ENCODE results near the gene OR10H1. TPM values are rescaled to one million over a fixed set of nuclear protein-coding genes. Genes with fewer than 3 reads are reported as not detected.
"Not testable (repeated sequence)": the region's sequence is repeated elsewhere in the genome, so short reads cannot be mapped to it uniquely, and the experiment has no call there.

The OR10H1 gene
- total RNA-seq, 2 experiments from 2014 or later = not detected

GRCh38 chr19:15838351-15838750 is 22.9 kb upstream of the OR10H1 start:
- POLR2A ChIA-PET = no interaction called here
- Mint-ChIP-seq H3K4me1 (peaks cover 46% of the 10 kb centered on the region), H3K9me3 (no peaks in the 10 kb centered on the region), H3K36me3 (ENCODE audit: low read depth) (peaks cover 1% of the 10 kb centered on the region), H3K4me3 (no peak overlapping the region), H3K27me3 (no peaks in the 10 kb centered on the region), H3K27ac (no peak overlapping the region)
- CTCF ChIA-PET = no interaction called here
- DNase-seq = no peak

GRCh38 chr19:15837221-15837731 is 21.8 kb upstream of the OR10H1 start:
- POLR2A ChIA-PET = no interaction called here
- Mint-ChIP-seq H3K4me1 (peaks cover 38% of the 10 kb centered on the region), H3K36me3 (ENCODE audit: low read depth) (peaks cover 1% of the 10 kb centered on the region), H3K4me3 (peak overlapping the region; percentile 86), H3K27ac (peak overlapping the region; percentile 99), H3K9me3 (no peaks in the 10 kb centered on the region), H3K27me3 (no peaks in the 10 kb centered on the region)
- CTCF ChIA-PET = no interaction called here
- peak; percentile 13 for DNase-seq

- H3K4me3 Mint-ChIP-seq = peak overlapping the region; percentile 86
- H3K27me3 Mint-ChIP-seq = no peaks in the 10 kb centered on the region
- POLR2A ChIA-PET = interaction anchor here (0.6 kb wide), 2 partner anchors 10 to 164 kb away, joined by 3 read pairs; no protein-coding TSS in a partner anchor
- peaks cover 1% of the 10 kb centered on the region for H3K36me3 Mint-ChIP-seq (ENCODE audit: low read depth)
- peak overlapping the region; percentile 99 for H3K27ac Mint-ChIP-seq
- H3K9me3 Mint-ChIP-seq = no peaks in the 10 kb centered on the region
- DNase-seq = peak; percentile 99
- H3K4me1 Mint-ChIP-seq = peaks cover 32% of the 10 kb centered on the region
- CTCF ChIA-PET = no interaction called here
Observed at GRCh38 chr19:15836330-15837220, 21.1 kb upstream of the OR10H1 start.

- peak overlapping the region; percentile 99 for H3K27ac Mint-ChIP-seq
- H3K36me3 Mint-ChIP-seq (ENCODE audit: low read depth); H3K9me3 Mint-ChIP-seq; H3K27me3 Mint-ChIP-seq; POLR2A ChIA-PET: not testable (repeated sequence)
- peaks cover 32% of the 10 kb centered on the region for H3K4me1 Mint-ChIP-seq
- CTCF ChIA-PET = interaction anchor here (1.6 kb wide), 1 partner anchor 8 kb away, joined by 4 read pairs; no protein-coding TSS in a partner anchor
- DNase-seq = peak; percentile 82
- peak overlapping the region; percentile 86 for H3K4me3 Mint-ChIP-seq
Observed at GRCh38 chr19:15835565-15836329, 20.3 kb upstream of the OR10H1 start.

GRCh38 chr19:15834232-15834631 is 18.8 kb upstream of the OR10H1 start:
- H3K27ac Mint-ChIP-seq; H3K36me3 Mint-ChIP-seq (ENCODE audit: low read depth); H3K9me3 Mint-ChIP-seq; H3K27me3 Mint-ChIP-seq; DNase-seq; H3K4me3 Mint-ChIP-seq; POLR2A ChIA-PET: not testable (repeated sequence)
- CTCF ChIA-PET = interaction anchor here (1.6 kb wide), 1 partner anchor 10 kb away, joined by 4 read pairs; no protein-coding TSS in a partner anchor
- peaks cover 29% of the 10 kb centered on the region for H3K4me1 Mint-ChIP-seq

GRCh38 chr19:15831626-15832025 is 16.2 kb upstream of the OR10H1 start:
- peaks cover 4% of the 10 kb centered on the region for H3K27me3 Mint-ChIP-seq
- DNase-seq = no peak
- H3K27ac Mint-ChIP-seq = no peak overlapping the region
- no peaks in the 10 kb centered on the region for H3K9me3 Mint-ChIP-seq
- peaks cover 11% of the 10 kb centered on the region for H3K4me1 Mint-ChIP-seq
- POLR2A ChIA-PET = no interaction called here
- CTCF ChIA-PET = interaction anchor here (1.6 kb wide), 1 partner anchor 14 kb away, joined by 3 read pairs; no protein-coding TSS in a partner anchor
- peaks cover 1% of the 10 kb centered on the region for H3K36me3 Mint-ChIP-seq (ENCODE audit: low read depth)
- H3K4me3 Mint-ChIP-seq = no peak overlapping the region

- CTCF ChIA-PET = interaction anchor here (1.1 to 1.6 kb wide), 2 partner anchors 7 to 12 kb away, joined by 3 read pairs; no protein-coding TSS in a partner anchor
Observed at GRCh38 chr19:15829786-15830185, 14.3 kb upstream of the OR10H1 start.

GRCh38 chr19:15829306-15829698 is 13.8 kb upstream of the OR10H1 start:
- DNase-seq = no peak
- ChIA-PET CTCF (no interaction called here), POLR2A (no interaction called here)
- H3K4me1 Mint-ChIP-seq = no peaks in the 10 kb centered on the region
- no peak overlapping the region for H3K27ac Mint-ChIP-seq
- peaks cover 4% of the 10 kb centered on the region for H3K27me3 Mint-ChIP-seq
- H3K4me3 Mint-ChIP-seq = no peak overlapping the region
- no peaks in the 10 kb centered on the region for H3K9me3 Mint-ChIP-seq
- H3K36me3 Mint-ChIP-seq (ENCODE audit: low read depth) = no peaks in the 10 kb centered on the region

More at GRCh38 chr19:15829786-15830185, 14.3 kb upstream of the OR10H1 start:
- H3K27me3 Mint-ChIP-seq = peaks cover 4% of the 10 kb centered on the region
- no peaks in the 10 kb centered on the region for H3K4me1 Mint-ChIP-seq
- POLR2A ChIA-PET = no interaction called here
- DNase-seq = no peak
- H3K9me3 Mint-ChIP-seq = no peaks in the 10 kb centered on the region
- H3K36me3 Mint-ChIP-seq (ENCODE audit: low read depth) = no peaks in the 10 kb centered on the region
- H3K27ac Mint-ChIP-seq = no peak overlapping the region
- no peak overlapping the region for H3K4me3 Mint-ChIP-seq

GRCh38 chr19:15828611-15829305 is 13.3 kb upstream of the OR10H1 start:
- H3K4me3 Mint-ChIP-seq; H3K9me3 Mint-ChIP-seq; H3K27ac Mint-ChIP-seq; H3K36me3 Mint-ChIP-seq (ENCODE audit: low read depth); DNase-seq; H3K27me3 Mint-ChIP-seq; H3K4me1 Mint-ChIP-seq: not testable (repeated sequence)
- POLR2A ChIA-PET = interaction anchor here (0.7 kb wide), 1 partner anchor 20 kb away, joined by 4 read pairs; no protein-coding TSS in a partner anchor
- CTCF ChIA-PET = interaction anchor here (0.6 kb wide), 1 partner anchor 795 kb away, joined by 3 read pairs; no protein-coding TSS in a partner anchor

GRCh38 chr19:15828121-15828610 is 12.7 kb upstream of the OR10H1 start:
- Mint-ChIP-seq H3K9me3 (no peaks in the 10 kb centered on the region), H3K27me3 (peaks cover 4% of the 10 kb centered on the region), H3K4me1 (no peaks in the 10 kb centered on the region), H3K27ac (no peak overlapping the region), H3K4me3 (no peak overlapping the region), H3K36me3 (ENCODE audit: low read depth) (no peaks in the 10 kb centered on the region)
- ChIA-PET CTCF (no interaction called here), POLR2A (interaction anchor here (0.7 kb wide), 1 partner anchor 20 kb away, joined by 4 read pairs; no protein-coding TSS in a partner anchor)
- no peak for DNase-seq

- POLR2A ChIA-PET = no interaction called here
- Mint-ChIP-seq H3K4me3 (no peak overlapping the region), H3K27me3 (peaks cover 4% of the 10 kb centered on the region), H3K27ac (no peak overlapping the region), H3K9me3 (no peaks in the 10 kb centered on the region), H3K4me1 (no peaks in the 10 kb centered on the region), H3K36me3 (ENCODE audit: low read depth) (no peaks in the 10 kb centered on the region)
- DNase-seq = no peak
- CTCF ChIA-PET = interaction anchor here (0.7 to 1.6 kb wide), 2 partner anchors 19 to 118 kb away, joined by 3 read pairs; no protein-coding TSS in a partner anchor
Observed at GRCh38 chr19:15825753-15826152, 10.3 kb upstream of the OR10H1 start.

GRCh38 chr19:15820646-15821045 is 5.2 kb upstream of the OR10H1 start:
- Mint-ChIP-seq H3K36me3 (ENCODE audit: low read depth) (no peaks in the 10 kb centered on the region), H3K27ac (no peak overlapping the region), H3K27me3 (no peaks in the 10 kb centered on the region), H3K9me3 (no peaks in the 10 kb centered on the region), H3K4me1 (no peaks in the 10 kb centered on the region), H3K4me3 (no peak overlapping the region)
- DNase-seq = no peak
- CTCF ChIA-PET = no interaction called here
- POLR2A ChIA-PET = no interaction called here
